GM19328 (cell line): ENCODE data around the gene STOM.

ENCODE experiments used
- ATAC-seq: cut with Tn5 transposase; IDR thresholded peaks from one replicate; pipeline ENCODE4 v1.9.1; 2021; ENCODE audit warnings: mild to moderate bottlenecking, moderate library complexity; ENCODE audit not compliant: unreplicated experiment

Gene STOM

DNA sequence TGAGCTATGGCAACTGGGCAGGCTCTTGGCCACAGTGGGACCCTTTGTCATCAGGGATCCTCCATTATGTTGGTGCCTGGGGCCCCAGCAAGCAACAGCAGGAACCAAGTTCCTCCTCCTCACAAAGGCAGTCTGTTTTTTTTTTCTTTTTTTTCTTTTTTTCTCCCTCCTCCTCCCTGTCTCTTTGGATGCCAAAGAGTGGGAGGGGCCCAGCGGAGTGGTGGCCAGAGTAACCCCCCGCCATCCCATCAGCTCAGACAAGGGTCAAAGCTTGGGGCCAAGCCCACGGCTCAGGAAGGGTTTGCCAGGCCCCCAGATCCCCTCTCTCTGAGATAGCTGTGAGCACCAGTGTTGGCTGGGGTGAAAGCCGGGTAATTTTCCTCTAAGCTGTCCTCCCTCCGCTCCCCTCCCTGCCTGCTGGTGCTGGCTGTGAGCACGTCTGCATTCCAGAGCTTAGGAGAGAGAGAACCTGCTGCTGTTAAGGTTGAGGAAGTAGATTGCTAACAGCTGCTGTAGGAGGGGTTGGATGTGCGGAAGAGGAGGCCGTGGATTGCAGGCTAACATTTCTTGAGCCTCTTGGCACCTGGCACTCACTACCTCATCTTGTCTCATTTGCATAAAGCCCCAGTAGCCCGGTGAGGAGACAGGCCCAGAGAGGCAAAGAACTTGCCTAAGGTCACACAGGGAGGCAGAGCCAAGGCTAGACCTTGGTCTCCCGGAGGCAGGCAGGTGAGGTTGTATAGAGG, 80.9 kb downstream of the STOM start:
- no peak for ATAC-seq
